CD14-positive monocyte (primary cell): ENCODE data around the gene ACLY. TPM values are rescaled to one million over a fixed set of nuclear protein-coding genes. Genes with fewer than 3 reads are reported as not detected.

Source experiments
- DNase-seq, 3 donors: peaks; one replicate each; pipeline ENCODE4 v3.0.0-alpha.2; 2011 to 2022
- H2AFZ ChIP-seq: 2 replicates; pipeline ENCODE4 v1.6.0; 2012; ENCODE audit warnings: mild to moderate bottlenecking, low read depth, low read length, inconsistent platforms; ENCODE audit not compliant: insufficient read depth, poor library complexity, severe bottlenecking
- H3K27ac ChIP-seq, 2 donors: 1 replicate in 1 of 2; 2 replicates in 1 of 2; pipeline ENCODE4 v1.5.1; 2012 to 2013; ENCODE audit warnings: low read length in 2 of 2, control low read depth in 1 of 2, inconsistent platforms in 1 of 2, low read depth in 1 of 2, mild to moderate bottlenecking in 1 of 2
- H3K27me3 ChIP-seq, 2 donors: one replicate each; pipeline versions ENCODE4 v1.6.0 to v1.6.1; 2011 to 2013; ENCODE audit warnings: low read length in 2 of 2; ENCODE audit not compliant: control insufficient read depth in 2 of 2, insufficient read depth in 2 of 2
- H3K36me3 ChIP-seq, 2 donors: replicated peaks in 1 of 2; 1 replicate in 1 of 2; 2 replicates in 1 of 2; pipeline versions ENCODE4 v1.5.1 to v1.6.1; 2012 to 2013; ENCODE audit warnings: low read length in 2 of 2, control low read depth in 1 of 2, inconsistent platforms in 1 of 2, mild to moderate bottlenecking in 1 of 2; ENCODE audit not compliant: insufficient read depth in 2 of 2, control insufficient read depth in 1 of 2
- H3K4me1 ChIP-seq, 2 donors: 1 replicate in 1 of 2; 2 replicates in 1 of 2; pipeline versions ENCODE4 v1.5.1 to v1.6.1; 2012 to 2013; ENCODE audit warnings: low read length in 2 of 2, control low read depth in 1 of 2, inconsistent platforms in 1 of 2, mild to moderate bottlenecking in 1 of 2, moderate library complexity in 1 of 2; ENCODE audit not compliant: insufficient read depth in 2 of 2, control insufficient read depth in 1 of 2
- H3K4me2 ChIP-seq: replicated peaks from 2 replicates; pipeline ENCODE3; 2012; ENCODE audit warnings: low read length, moderate library complexity, mild to moderate bottlenecking; ENCODE audit not compliant: poor library complexity, severe bottlenecking; ENCODE audit errors: extremely low read depth
- H3K4me3 ChIP-seq, 3 experiments: fragments of 200-600 bp in 1 of 3; sonication (generic) in 1 of 3; replicated peaks in 1 of 3; 1 replicate in 2 of 3; 2 replicates in 1 of 3; pipeline ENCODE4 v1.5.1; 2011 to 2013; ENCODE audit warnings: low read length in 3 of 3, mild to moderate bottlenecking in 3 of 3, control low read depth in 2 of 3, low read depth in 2 of 3, inconsistent platforms in 1 of 3, moderate library complexity in 1 of 3
- H3K79me2 ChIP-seq: 2 replicates; pipeline ENCODE4 v1.6.0; 2012; ENCODE audit warnings: mild to moderate bottlenecking, control low read depth, inconsistent platforms, low read length, moderate library complexity; ENCODE audit not compliant: insufficient read depth
- H3K9ac ChIP-seq: 2 replicates; pipeline ENCODE4 v1.6.0; 2017; ENCODE audit warnings: low read length, mild to moderate bottlenecking; ENCODE audit not compliant: insufficient read depth, poor library complexity, severe bottlenecking
- H3K9me3 ChIP-seq, 2 donors: replicated peaks in 1 of 2; 1 replicate in 1 of 2; 2 replicates in 1 of 2; pipeline versions ENCODE4 v1.5.1 to v1.6.1; 2012 to 2013; ENCODE audit warnings: low read length in 2 of 2, control low read depth in 1 of 2; ENCODE audit not compliant: control insufficient read depth in 1 of 2, insufficient read depth in 1 of 2
- H4K20me1 ChIP-seq: 2 replicates; pipeline ENCODE4 v1.6.0; 2012; ENCODE audit warnings: mild to moderate bottlenecking, low read length, control low read depth, moderate library complexity; ENCODE audit not compliant: insufficient read depth
- H3K27ac Mint-ChIP-seq, 7 donors: one replicate each; pipeline ENCODE4 v1.8.0; 2020; ENCODE audit warnings: mild to moderate bottlenecking in 7 of 7, mixed read lengths in 7 of 7, moderate library complexity in 6 of 7, inconsistent platforms in 2 of 7
- H3K27me3 Mint-ChIP-seq, 3 donors: one replicate each; pipeline ENCODE4 v1.8.0; 2021 to 2022; ENCODE audit warnings: low read depth in 3 of 3, mild to moderate bottlenecking in 3 of 3, mixed read lengths in 3 of 3, moderate library complexity in 3 of 3, inconsistent platforms in 1 of 3
- H3K36me3 Mint-ChIP-seq, 2 donors: one replicate each; pipeline ENCODE4 v1.8.0; 2020; ENCODE audit warnings: mixed read lengths in 2 of 2, inconsistent platforms in 1 of 2, mild to moderate bottlenecking in 1 of 2
- H3K4me1 Mint-ChIP-seq: one replicate; pipeline ENCODE4 v1.8.0; 2020; ENCODE audit warnings: mild to moderate bottlenecking, mixed read lengths
- H3K4me3 Mint-ChIP-seq, 2 donors: one replicate each; pipeline ENCODE4 v1.8.0; 2020; ENCODE audit warnings: mild to moderate bottlenecking in 2 of 2, mixed read lengths in 2 of 2, moderate library complexity in 1 of 2
- H3K9me3 Mint-ChIP-seq, 7 donors: one replicate each; pipeline ENCODE4 v1.8.0; 2020 to 2022; ENCODE audit warnings: mixed read lengths in 7 of 7, mild to moderate bottlenecking in 6 of 7, moderate library complexity in 6 of 7, inconsistent platforms in 2 of 7
- CTCF ChIP-seq: fragments of 200-600 bp; IDR thresholded peaks from one replicate; pipeline ENCODE4 v1.8.0; 2022; ENCODE audit warnings: antibody characterized with exemption, mild to moderate bottlenecking
- WGBS: methylation state at CpG from one replicate; pipeline ENCODE4 v1.1.5; 2013; ENCODE audit warnings: missing lambda C conversion rate; ENCODE audit not compliant: insufficient coverage; 5-methylcytosine and 5-hydroxymethylcytosine counted together
- intact Hi-C, 2 donors: fragments of 100-400 bp; cut with micrococcal nuclease; formaldehyde crosslinking; loops; one replicate each; pipeline versions ENCODE4 v1.15.0 to v1.15.1; 2023
- polyA plus RNA-seq, 3 donors: library from polyadenylated mRNA; depleted of rRNA in 1 of 3; unstranded in 2 of 3; stranded (reverse) in 1 of 3; fragments of 300-500 nt in 2 of 3; fragments of >200 nt in 1 of 3; fragmentation: Illumina TruSeq in 2 of 3; gene quantifications; 1 replicate in 2 of 3; 2 replicates in 1 of 3; pipeline ENCODE4 v1.2.3, GENCODE V29; 2012 to 2021

Gene ACLY
- polyA plus RNA-seq, 3 donors: 41.0 to 48.3 (median 45.1) TPM

GRCh38 chr17:41864498-41864835, 54.3 kb downstream of the ACLY start:
- H3K27ac Mint-ChIP-seq: no peak overlapping the region
- intact Hi-C loops: no loop called here
- H3K27me3 Mint-ChIP-seq: no peaks in the 10 kb centered on the region
- Histone ChIP-seq H3K27ac (peak overlapping the region; percentile 66 to 87), H3K36me3 (peaks cover 20 to 26% of the 10 kb centered on the region in 2 donors), H2AFZ (peak overlapping the region; percentile 98), H3K4me3 (peak overlapping the region; percentile 93 to 97 (median 96)), H3K4me1 (peaks cover 21 to 27% of the 10 kb centered on the region in 2 donors), H3K79me2 (peaks cover 54% of the 10 kb centered on the region), H3K9me3 (no peaks in the 10 kb centered on the region), H3K9ac (peak overlapping the region; percentile 90), H3K4me2 (peak overlapping the region; percentile 99), H4K20me1 (peaks cover 41% of the 10 kb centered on the region), H3K27me3 (no peaks in the 10 kb centered on the region)
- peaks cover 23 to 26% of the 10 kb centered on the region in 2 donors for H3K36me3 Mint-ChIP-seq
- H3K9me3 Mint-ChIP-seq: no peaks in the 10 kb centered on the region
- WGBS: 0% methylated on average over 25 of the region's 25 CpGs
- no peak for TF ChIP-seq CTCF
- H3K4me1 Mint-ChIP-seq: peaks cover 13% of the 10 kb centered on the region
- H3K4me3 Mint-ChIP-seq: no peak overlapping the region
- no peak for DNase-seq

GRCh38 chr17:41863074-41863848, 55.5 kb downstream of the ACLY start:
- Mint-ChIP-seq H3K27ac (no peak overlapping the region), H3K27me3 (no peaks in the 10 kb centered on the region), H3K4me1 (peaks cover 13% of the 10 kb centered on the region), H3K36me3 (peaks cover 13 to 15% of the 10 kb centered on the region in 2 donors), H3K9me3 (no peaks in the 10 kb centered on the region), H3K4me3 (no peak overlapping the region)
- Histone ChIP-seq H3K27ac (no peak overlapping the region), H3K36me3 (peaks cover 12 to 15% of the 10 kb centered on the region in 2 donors), H3K79me2 (peaks cover 63% of the 10 kb centered on the region), H4K20me1 (peaks cover 50% of the 10 kb centered on the region), H3K4me2 (peak overlapping the region; percentile 99), H3K9ac (peak overlapping the region; percentile 90), H3K4me1 (peaks cover 21 to 27% of the 10 kb centered on the region in 2 donors), H3K9me3 (no peaks in the 10 kb centered on the region), H3K27me3 (no peaks in the 10 kb centered on the region), H3K4me3 (peak overlapping the region in 1 of 3 experiments; percentile 96), H2AFZ (no peak overlapping the region)
- no peak for TF ChIP-seq CTCF
- no peak for DNase-seq
- intact Hi-C loops: no loop called here
- 53% methylated on average over 14 of the region's 18 CpGs for WGBS
